GM23248 (cell line): ENCODE results near the gene IFT122. TPM values are rescaled to one million over a fixed set of nuclear protein-coding genes. Genes with fewer than 3 reads are reported as not detected.
"Not testable (repeated sequence)": the region's sequence is repeated elsewhere in the genome, so short reads cannot be mapped to it uniquely, and the experiment has no call there.

ENCODE experiments used
- DNase-seq: peaks from one replicate; pipeline ENCODE4 v3.0.0-alpha.2; 2015
- H2AFZ ChIP-seq: fragments of 200-600 bp; sonication (generic); 2 replicates; pipeline ENCODE4 v1.6.1; 2016; ENCODE audit warnings: antibody characterized with exemption
- H3F3A ChIP-seq: fragments of 200-600 bp; sonication (generic); 2 replicates; pipeline ENCODE4 v1.6.1; 2016; ENCODE audit warnings: mild to moderate bottlenecking, antibody characterized with exemption, mixed run types; ENCODE audit not compliant: insufficient read depth
- H3K27ac ChIP-seq: fragments of 200-600 bp; sonication (generic); 2 replicates; pipeline ENCODE4 v1.5.1; 2016; ENCODE audit warnings: mild to moderate bottlenecking
- H3K27me3 ChIP-seq: fragments of 200-600 bp; sonication (generic); replicated peaks from 2 replicates; pipeline ENCODE4 v1.6.1; 2016; ENCODE audit warnings: mild to moderate bottlenecking; ENCODE audit not compliant: insufficient read depth
- H3K36me3 ChIP-seq: fragments of 200-600 bp; sonication (generic); 2 replicates; pipeline ENCODE4 v1.6.1; 2016; ENCODE audit warnings: low read depth, mild to moderate bottlenecking
- H3K4me1 ChIP-seq: fragments of 200-600 bp; sonication (generic); 2 replicates; pipeline ENCODE4 v1.6.1; 2016; ENCODE audit warnings: mild to moderate bottlenecking; ENCODE audit not compliant: insufficient read depth
- H3K4me2 ChIP-seq: fragments of 200-600 bp; sonication (generic); one replicate; pipeline ENCODE4 v1.6.1; 2016; ENCODE audit warnings: mild to moderate bottlenecking; ENCODE audit not compliant: unreplicated experiment
- H3K4me3 ChIP-seq: fragments of 200-600 bp; sonication (generic); 2 replicates; pipeline ENCODE4 v1.5.1; 2016; ENCODE audit warnings: mild to moderate bottlenecking
- H3K79me2 ChIP-seq: fragments of 200-600 bp; sonication (generic); 2 replicates; pipeline ENCODE4 v1.6.1; 2016; ENCODE audit warnings: mild to moderate bottlenecking; ENCODE audit not compliant: insufficient read depth
- H3K9ac ChIP-seq: fragments of 200-600 bp; sonication (generic); 2 replicates; pipeline ENCODE4 v1.6.1; 2016; ENCODE audit warnings: mild to moderate bottlenecking
- H3K9me2 ChIP-seq: fragments of 200-600 bp; sonication (generic); 2 replicates; pipeline ENCODE4 v1.6.1; 2016; ENCODE audit warnings: mixed run types, mild to moderate bottlenecking, moderate library complexity; ENCODE audit not compliant: insufficient read depth
- H3K9me3 ChIP-seq: fragments of 200-600 bp; sonication (generic); one replicate; pipeline ENCODE4 v1.6.1; 2017; ENCODE audit warnings: low read depth
- H4K20me1 ChIP-seq: fragments of 200-600 bp; sonication (generic); 2 replicates; pipeline ENCODE4 v1.6.0; 2016; ENCODE audit not compliant: insufficient read depth
- EZH2 ChIP-seq: fragments of 200-600 bp; sonication (generic); IDR thresholded peaks from 2 replicates; pipeline ENCODE4 v1.6.1; 2018; ENCODE audit warnings: antibody characterized with exemption, mild to moderate bottlenecking; ENCODE audit not compliant: insufficient read depth, poor library complexity, severe bottlenecking
- EZH2phosphoT487 ChIP-seq: fragments of 200-600 bp; sonication (generic); IDR thresholded peaks from 2 replicates; pipeline ENCODE4 v1.6.1; 2018; ENCODE audit warnings: antibody characterized with exemption, moderate library complexity, mild to moderate bottlenecking, low read depth; ENCODE audit not compliant: insufficient read depth
- WGBS, 2 experiments: methylation state at CpG; one replicate each; pipeline ENCODE4 v1.1.6; 2015 to 2017; ENCODE audit warnings: low lambda C conversion rate in 2 of 2, low coverage in 1 of 2; ENCODE audit errors: missing lambda C conversion rate in 2 of 2; 5-methylcytosine and 5-hydroxymethylcytosine counted together
- in situ Hi-C: fragments of 300-500 bp; cut with MboI; formaldehyde crosslinking; loops from 2 replicates; pipeline ENCODE4 v1.15.0; 2020
- polyA plus RNA-seq: library from polyadenylated mRNA; unstranded; fragments of >200 nt; fragmentation: Nextera tagmentation; extraction: Ambion mirVana; gene quantifications from 2 replicates; pipeline ENCODE4 v1.2.1, GENCODE V29; 2016
- total RNA-seq: library from RNA; depleted of rRNA; stranded (reverse); fragments of >200 nt; shearing (Covaris generic); gene quantifications from 2 replicates; pipeline ENCODE4 v1.2.3, GENCODE V29; 2014

The IFT122 gene
- total and polyA plus RNA-seq, 2 experiments from 2014 or later: 16.1 to 16.3 TPM

- no peak for DNase-seq
- Histone ChIP-seq H3K4me1 (peaks cover 39% of the 10 kb centered on the region), H3F3A (peaks cover 45% of the 10 kb centered on the region), H3K4me2 (peak overlapping the region; percentile 79), H3K9me3 (no peaks in the 10 kb centered on the region), H3K9ac (peak overlapping the region; percentile 75), H3K79me2 (no peaks in the 10 kb centered on the region), H2AFZ (no peak overlapping the region), H3K36me3 (no peaks in the 10 kb centered on the region), H3K27ac (peak overlapping the region; percentile 97), H3K27me3 (no peaks in the 10 kb centered on the region), H3K9me2 (no peaks in the 10 kb centered on the region), H4K20me1 (no peaks in the 10 kb centered on the region), H3K4me3 (no peak overlapping the region)
- WGBS, 2 experiments: 90 to 91% methylated on average over 13 of the region's 13 CpGs
- in situ Hi-C loops: loop anchor here (25.0 kb wide), 1 partner anchor 325 kb away; no protein-coding TSS in a partner anchor
- TF ChIP-seq EZH2 (no peak), EZH2phosphoT487 (no peak)
Observed at GRCh38 chr3:129487183-129487867, 47.3 kb downstream of the IFT122 start.

DNA sequence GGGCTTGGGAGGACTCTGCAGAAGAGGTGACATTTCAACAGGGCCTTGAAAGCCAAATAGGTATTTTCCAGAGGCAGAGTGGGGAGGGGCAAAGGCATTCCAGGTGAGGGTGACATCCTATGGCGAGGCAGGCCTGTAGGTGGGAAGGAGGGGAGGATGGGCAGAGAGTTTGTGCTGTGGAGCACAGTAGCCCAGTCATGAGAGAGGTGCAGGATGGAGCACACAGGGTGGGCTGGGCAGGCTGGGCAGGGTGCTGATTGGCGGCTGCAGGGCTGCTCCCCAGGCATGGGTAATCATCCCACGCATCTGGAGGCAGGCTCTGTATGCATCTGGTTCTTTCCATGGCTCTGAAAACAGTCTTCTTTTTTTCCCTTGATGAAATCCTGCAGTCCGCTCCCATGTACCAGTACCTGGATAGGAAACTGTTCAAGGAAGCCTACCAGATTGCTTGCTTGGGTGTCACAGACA lies 47.9 kb downstream of the IFT122 start:
- not testable (repeated sequence) for H4K20me1 ChIP-seq, H3K9me2 ChIP-seq, H3K9me3 ChIP-seq, H2AFZ ChIP-seq, DNase-seq, H3K4me3 ChIP-seq, H3K79me2 ChIP-seq, H3K4me2 ChIP-seq, H3K36me3 ChIP-seq, H3K27me3 ChIP-seq
- Histone ChIP-seq H3F3A (peaks cover 42% of the 10 kb centered on the region), H3K9ac (peak overlapping the region; percentile 75; the same call in 1 of the 2 replicates), H3K27ac (peak overlapping the region; percentile 97; the same call in 1 of the 2 replicates), H3K4me1 (peaks cover 33% of the 10 kb centered on the region)
- 84% methylated on average over 4 of the region's 4 CpGs for WGBS, 2 experiments
- in situ Hi-C loops: loop anchor here (25.0 kb wide), 1 partner anchor 324 kb away; no protein-coding TSS in a partner anchor

DNA sequence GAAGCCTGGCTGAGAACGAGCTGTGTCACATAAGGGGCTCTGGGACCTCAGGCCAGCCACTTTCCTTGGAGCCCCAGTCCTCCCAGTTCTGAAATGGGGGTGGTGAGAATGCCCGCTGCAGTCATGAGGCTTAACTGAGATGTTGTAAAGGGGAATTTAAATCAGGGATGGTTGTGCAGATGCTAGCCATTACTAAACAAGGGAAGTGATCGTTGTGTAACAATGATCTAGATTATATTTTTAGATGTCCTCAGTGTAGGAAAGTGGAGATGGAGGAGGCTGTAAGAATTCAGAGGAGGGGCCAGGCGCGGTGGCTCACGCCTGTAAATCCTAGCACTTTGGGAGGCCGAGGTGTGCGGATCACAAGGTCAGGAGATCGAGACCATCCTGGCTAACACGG lies 49.2 kb downstream of the IFT122 start:
- H3K9ac ChIP-seq, H3K36me3 ChIP-seq, H4K20me1 ChIP-seq, H3K9me3 ChIP-seq, H3K9me2 ChIP-seq, H3K4me3 ChIP-seq, H2AFZ ChIP-seq, H3K79me2 ChIP-seq, H3K27me3 ChIP-seq, DNase-seq, H3K4me2 ChIP-seq, H3K27ac ChIP-seq: not testable (repeated sequence)
- peaks cover 42% of the 10 kb centered on the region for H3F3A ChIP-seq
- in situ Hi-C loops: loop anchor here (25.0 kb wide), 1 partner anchor 323 kb away; no protein-coding TSS in a partner anchor
- peaks cover 32% of the 10 kb centered on the region for H3K4me1 ChIP-seq
- 86 to 88% methylated on average over 10 of the region's 10 CpGs for WGBS, 2 experiments

DNA sequence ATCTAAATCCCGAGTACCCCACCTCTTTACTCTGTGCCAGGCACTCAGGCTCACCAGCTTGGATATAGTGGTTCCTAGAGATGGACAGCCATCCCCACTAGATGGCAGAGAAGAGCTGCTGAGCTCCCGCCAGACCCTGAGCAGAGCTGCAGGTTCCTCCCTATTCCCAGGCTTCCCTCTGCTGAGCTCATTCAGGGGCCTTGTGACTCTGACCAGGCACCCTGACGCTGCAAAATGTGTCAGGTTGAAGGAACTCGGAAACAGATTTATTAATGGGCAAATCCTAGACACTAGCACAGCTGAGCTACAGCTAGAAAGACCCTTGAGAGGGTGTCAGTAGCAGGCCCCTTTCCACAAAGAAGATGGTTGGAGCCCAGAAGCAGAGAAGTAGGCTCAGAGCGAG lies 50.2 kb downstream of the IFT122 start:
- H3K27ac ChIP-seq: peak overlapping the region; percentile 71
- WGBS, 2 experiments: 15 to 16% methylated on average over 5 of the region's 5 CpGs
- H2AFZ ChIP-seq: no peak overlapping the region
- H3K9me3 ChIP-seq: no peaks in the 10 kb centered on the region
- peaks cover 37% of the 10 kb centered on the region for H3K4me1 ChIP-seq
- no peak overlapping the region for H3K4me3 ChIP-seq
- peak; percentile 98 for DNase-seq
- no peaks in the 10 kb centered on the region for H4K20me1 ChIP-seq
- TF ChIP-seq EZH2phosphoT487 (no peak), EZH2 (no peak)
- H3K4me2 ChIP-seq: no peak overlapping the region
- no peaks in the 10 kb centered on the region for H3K79me2 ChIP-seq
- peak overlapping the region; percentile 59 for H3K9ac ChIP-seq
- no peaks in the 10 kb centered on the region for H3K36me3 ChIP-seq
- no peaks in the 10 kb centered on the region for H3K27me3 ChIP-seq
- H3K9me2 ChIP-seq: no peaks in the 10 kb centered on the region
- H3F3A ChIP-seq: peaks cover 42% of the 10 kb centered on the region
- in situ Hi-C loops: loop anchor here (10.0 to 25.0 kb wide), 2 partner anchors 115 to 322 kb away; partner anchors contain the start of gene PLXND1

GRCh38 chr3:129491077-129491476 lies 51.1 kb downstream of the IFT122 start:
- Histone ChIP-seq H3K4me1 (peaks cover 37% of the 10 kb centered on the region), H3K9ac (peak overlapping the region; percentile 59; the same call in 1 of the 2 replicates), H3F3A (peaks cover 40% of the 10 kb centered on the region)
- in situ Hi-C loops: loop anchor here (10.0 to 25.0 kb wide), 2 partner anchors 114 to 321 kb away; partner anchors contain the start of gene PLXND1
- not testable (repeated sequence) for H3K9me2 ChIP-seq, H2AFZ ChIP-seq, H3K36me3 ChIP-seq, H3K4me3 ChIP-seq, H3K27me3 ChIP-seq, H3K4me2 ChIP-seq, H3K79me2 ChIP-seq, H3K9me3 ChIP-seq, H4K20me1 ChIP-seq, H3K27ac ChIP-seq, DNase-seq
- 90 to 94% methylated on average over 4 of the region's 4 CpGs for WGBS, 2 experiments
